ENCODE measurements around the gene DCAF6.

GRCh38 chr1:168086438-168086837 is 150.0 kb downstream of the DCAF6 start:
- TF ChIP-seq, protein P1, sequence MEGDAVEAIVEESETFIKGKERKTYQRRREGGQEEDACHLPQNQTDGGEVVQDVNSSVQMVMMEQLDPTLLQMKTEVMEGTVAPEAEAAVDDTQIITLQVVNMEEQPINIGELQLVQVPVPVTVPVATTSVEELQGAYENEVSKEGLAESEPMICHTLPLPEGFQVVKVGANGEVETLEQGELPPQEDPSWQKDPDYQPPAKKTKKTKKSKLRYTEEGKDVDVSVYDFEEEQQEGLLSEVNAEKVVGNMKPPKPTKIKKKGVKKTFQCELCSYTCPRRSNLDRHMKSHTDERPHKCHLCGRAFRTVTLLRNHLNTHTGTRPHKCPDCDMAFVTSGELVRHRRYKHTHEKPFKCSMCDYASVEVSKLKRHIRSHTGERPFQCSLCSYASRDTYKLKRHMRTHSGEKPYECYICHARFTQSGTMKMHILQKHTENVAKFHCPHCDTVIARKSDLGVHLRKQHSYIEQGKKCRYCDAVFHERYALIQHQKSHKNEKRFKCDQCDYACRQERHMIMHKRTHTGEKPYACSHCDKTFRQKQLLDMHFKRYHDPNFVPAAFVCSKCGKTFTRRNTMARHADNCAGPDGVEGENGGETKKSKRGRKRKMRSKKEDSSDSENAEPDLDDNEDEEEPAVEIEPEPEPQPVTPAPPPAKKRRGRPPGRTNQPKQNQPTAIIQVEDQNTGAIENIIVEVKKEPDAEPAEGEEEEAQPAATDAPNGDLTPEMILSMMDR (IDR thresholded peaks at IDR 0.05; ENCODE audit: insufficient read depth, low read length, poor library complexity, severe bottlenecking), result no peak
- no peak for TF ChIP-seq EZH2phosphoT487 (conservative IDR thresholded peaks at IDR 0.05; ENCODE audit: low read length)

Measured in SU-DHL-6 (cell line).